HCT116 (cell line): ENCODE measurements around the gene NKX2-1. TPM values are rescaled to one million over a fixed set of nuclear protein-coding genes. Genes with fewer than 3 reads are reported as not detected.

ENCODE experiments used
- ATAC-seq: fragments of 200-7000 bp; cut with Tn5 transposase; 2 replicates; pipeline ENCODE4 v1.9.1; 2020; ENCODE audit warnings: mild to moderate bottlenecking, moderate library complexity
- BruUV-seq: library from RNA; stranded (reverse); fragments of 400-500 nt; replicated peaks from 2 replicates; lab custom pipeline; 2021; lab: Mats Ljungman, UMichigan
- CTCF ChIA-PET: fragments of 300-600 bp; sonication (Branson Sonifier 250); formaldehyde crosslinking; loops from one replicate; lab custom pipeline; 2021; ENCODE audit warnings: antibody characterized with exemption; lab: Charles Lee
- POLR2A ChIA-PET: fragments of 300-600, 350-600 bp; sonication (Branson Sonifier 250); formaldehyde crosslinking; loops from one replicate; lab custom pipeline; 2021; ENCODE audit warnings: antibody characterized with exemption; lab: Charles Lee
- RAD21 ChIA-PET, 2 experiments: fragments of 300-600 bp; sonication (Branson Sonifier 250); formaldehyde crosslinking; loops; one replicate each; lab custom pipeline; 2023; ENCODE audit warnings: low total read pairs in 2 of 2; ENCODE audit not compliant: uncharacterized antibody in 2 of 2, unreplicated experiment in 2 of 2, low non-redundant PET in 1 of 2; lab: Charles Lee
- DNase-seq: peaks from one replicate; pipeline ENCODE4 v3.0.0-alpha.2; 2010; ENCODE audit warnings: low read depth, low spot score
- H2AFZ ChIP-seq: fragments of 200-600 bp; shearing (Covaris generic), sonication (generic); 2 replicates; pipeline ENCODE4 v1.6.1; 2017; ENCODE audit warnings: low read depth, mixed run types, mixed read lengths, antibody characterized with exemption, low read length; ENCODE audit not compliant: poor library complexity, severe bottlenecking
- H3K27ac ChIP-seq: 2 replicates; pipeline ENCODE4 v1.5.1; 2012; ENCODE audit warnings: low read depth, low read length
- H3K27me3 ChIP-seq: fragments of 200-600 bp; sonication (generic); 2 replicates; pipeline ENCODE4 v1.6.1; 2016; ENCODE audit warnings: mixed run types, low read length, mixed read lengths; ENCODE audit not compliant: insufficient read depth
- H3K36me3 ChIP-seq, 2 experiments: fragments of 200-500 bp in 1 of 2; fragments of 200-600 bp in 1 of 2; sonication (Bioruptor generic) in 1 of 2; sonication (generic) in 1 of 2; 2 replicates each; pipeline versions ENCODE4 v1.5.1 to v1.6.1; 2014 to 2016; ENCODE audit warnings: low read length in 2 of 2, inconsistent platforms in 1 of 2, mixed read lengths in 1 of 2, mixed run types in 1 of 2; ENCODE audit not compliant: insufficient read depth in 2 of 2, control insufficient read depth in 1 of 2
- H3K4me1 ChIP-seq, 2 experiments: fragments of 200-600 bp in 1 of 2; sonication (generic) in 1 of 2; 2 replicates each; pipeline versions ENCODE4 v1.5.1 to v1.6.1; 2012 to 2017; ENCODE audit warnings: low read length in 2 of 2, inconsistent platforms in 1 of 2, mild to moderate bottlenecking in 1 of 2, mixed read lengths in 1 of 2, mixed run types in 1 of 2, moderate library complexity in 1 of 2; ENCODE audit not compliant: insufficient read depth in 2 of 2, control insufficient read depth in 1 of 2
- H3K4me2 ChIP-seq: fragments of 200-600 bp; sonication (generic); 2 replicates; pipeline ENCODE4 v1.6.1; 2017; ENCODE audit warnings: mixed run types, low read length, mixed read lengths
- H3K4me3 ChIP-seq, 2 experiments: fragments of 200-600 bp in 1 of 2; sonication (generic) in 1 of 2; replicated peaks in 1 of 2; 2 replicates each; pipeline ENCODE4 v1.5.1; 2011 to 2016; ENCODE audit warnings: low read length in 2 of 2, control low read depth in 1 of 2, low read depth in 1 of 2, mild to moderate bottlenecking in 1 of 2, mixed read lengths in 1 of 2, mixed run types in 1 of 2
- H3K79me2 ChIP-seq: fragments of 200-600 bp; sonication (generic); 2 replicates; pipeline ENCODE4 v1.6.1; 2017; ENCODE audit warnings: mild to moderate bottlenecking, mixed run types, low read length, moderate library complexity, mixed read lengths; ENCODE audit not compliant: insufficient read depth
- H3K9ac ChIP-seq: fragments of 200-600 bp; sonication (generic); 2 replicates; pipeline ENCODE4 v1.6.1; 2016; ENCODE audit warnings: low read length, mixed read lengths
- H3K9me2 ChIP-seq: fragments of 200-600 bp; sonication (generic), shearing (Covaris generic); 2 replicates; pipeline ENCODE4 v1.6.1; 2017; ENCODE audit warnings: mixed run types, mild to moderate bottlenecking, moderate library complexity; ENCODE audit not compliant: insufficient read depth
- H3K9me3 ChIP-seq, 2 experiments: fragments of 200-500 bp in 1 of 2; fragments of 200-600 bp in 1 of 2; sonication (Bioruptor generic) in 1 of 2; sonication (generic) in 1 of 2; 2 replicates each; pipeline ENCODE4 v1.6.1; 2014 to 2017; ENCODE audit warnings: low read length in 2 of 2, mixed read lengths in 2 of 2, inconsistent platforms in 1 of 2, low read depth in 1 of 2, mild to moderate bottlenecking in 1 of 2, mixed run types in 1 of 2, moderate library complexity in 1 of 2; ENCODE audit not compliant: control insufficient read depth in 1 of 2, insufficient read depth in 1 of 2
- H4K20me1 ChIP-seq: fragments of 200-600 bp; sonication (generic), shearing (Covaris generic); 2 replicates; pipeline ENCODE4 v1.6.1; 2017; ENCODE audit warnings: mixed run types, mild to moderate bottlenecking, moderate library complexity; ENCODE audit not compliant: insufficient read depth
- CBX3 ChIP-seq: IDR thresholded peaks from 2 replicates; pipeline ENCODE4 v1.6.1; 2012; ENCODE audit warnings: low read depth
- CEBPB ChIP-seq: IDR thresholded peaks from 2 replicates; pipeline ENCODE4 v1.6.1; 2012; ENCODE audit warnings: low read depth
- EGR1 ChIP-seq: IDR thresholded peaks from 2 replicates; pipeline ENCODE4 v1.6.1; 2012; ENCODE audit warnings: low read depth
- ELF1 ChIP-seq: IDR thresholded peaks from 2 replicates; pipeline ENCODE4 v1.6.1; 2012; ENCODE audit warnings: low read depth, borderline replicate concordance
- FOSL1 ChIP-seq: IDR thresholded peaks from 2 replicates; pipeline ENCODE4 v1.6.1; 2012; ENCODE audit warnings: low read depth
- POLR2A ChIP-seq: IDR thresholded peaks from 2 replicates; pipeline ENCODE4 v1.7.0; 2011; ENCODE audit warnings: borderline replicate concordance; ENCODE audit not compliant: insufficient read depth, insufficient read length; ENCODE audit errors: extremely low read depth
- SIN3A ChIP-seq: IDR thresholded peaks from 2 replicates; pipeline ENCODE4 v1.6.1; 2012; ENCODE audit warnings: low read depth
- SP1 ChIP-seq: IDR thresholded peaks from 2 replicates; pipeline ENCODE4 v1.6.1; 2012; ENCODE audit warnings: low read depth
- TCF7L2 ChIP-seq: IDR thresholded peaks from 2 replicates; pipeline ENCODE4 v1.7.0; 2011; ENCODE audit warnings: borderline replicate concordance, inconsistent platforms; ENCODE audit not compliant: insufficient read depth, insufficient read length; ENCODE audit errors: extremely low read depth
- YY1 ChIP-seq: IDR thresholded peaks from 2 replicates; pipeline ENCODE4 v1.6.1; 2011; ENCODE audit warnings: low read length, low read depth, moderate library complexity, mild to moderate bottlenecking; ENCODE audit not compliant: insufficient replicate concordance; ENCODE audit errors: extremely low read depth
- intact Hi-C: fragments of 100-400 bp; cut with micrococcal nuclease; formaldehyde crosslinking; loops from 2 replicates; pipeline ENCODE4 v1.10.0; 2022
- total RNA-seq: library from RNA; stranded (reverse); gene quantifications from one replicate; pipeline ENCODE4 v1.2.1, GENCODE V29; 2021; ENCODE audit not compliant: unreplicated experiment
- TF ChIP-seq, protein P1 (sequence below): IDR thresholded peaks from 2 replicates; pipeline ENCODE4 v1.6.1; 2012; ENCODE audit warnings: low read depth

Gene NKX2-1
- total RNA-seq, 1 experiment from 2014 or later = 0.84 TPM

DNA sequence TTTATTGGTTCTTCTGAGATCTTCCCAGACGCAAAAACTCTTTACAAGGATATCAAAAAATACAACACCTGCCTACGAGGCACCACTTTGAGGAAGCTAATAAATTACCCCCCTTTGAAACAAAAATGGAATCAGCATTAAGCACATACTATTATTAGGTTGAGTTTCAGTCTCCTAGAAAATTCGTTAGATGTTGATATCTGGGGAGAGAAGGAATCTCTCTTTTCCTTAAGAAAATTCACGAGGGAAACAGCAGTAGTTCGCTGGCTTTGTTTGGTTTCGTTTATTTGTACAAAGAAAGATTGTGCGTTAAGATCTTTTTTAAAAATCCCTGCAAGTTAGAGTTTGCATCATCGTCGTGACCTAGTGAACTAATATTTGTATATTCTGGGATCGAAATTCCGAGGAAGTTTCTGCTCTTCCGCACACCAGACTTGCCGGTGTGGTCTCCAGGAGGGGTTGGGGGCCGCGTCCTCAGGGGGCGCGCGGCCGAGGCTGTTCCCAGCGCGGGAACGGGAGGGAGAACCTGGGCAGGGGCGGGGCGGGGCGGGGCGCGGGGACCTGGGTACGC is 12.1 kb downstream of the NKX2-1 start:
- ChIA-PET POLR2A (no interaction called here), CTCF (no interaction called here)
- no peaks in the 10 kb centered on the region for H3K4me1 ChIP-seq

More for the DNA sequence above, 12.1 kb downstream of the NKX2-1 start:
- TF ChIP-seq YY1 (no peak), FOSL1 (no peak), ELF1 (no peak), TCF7L2 (no peak), SP1 (no peak), EGR1 (no peak), POLR2A (no peak), SIN3A (no peak), CEBPB (no peak), CBX3 (no peak)
- TF ChIP-seq, protein P1, sequence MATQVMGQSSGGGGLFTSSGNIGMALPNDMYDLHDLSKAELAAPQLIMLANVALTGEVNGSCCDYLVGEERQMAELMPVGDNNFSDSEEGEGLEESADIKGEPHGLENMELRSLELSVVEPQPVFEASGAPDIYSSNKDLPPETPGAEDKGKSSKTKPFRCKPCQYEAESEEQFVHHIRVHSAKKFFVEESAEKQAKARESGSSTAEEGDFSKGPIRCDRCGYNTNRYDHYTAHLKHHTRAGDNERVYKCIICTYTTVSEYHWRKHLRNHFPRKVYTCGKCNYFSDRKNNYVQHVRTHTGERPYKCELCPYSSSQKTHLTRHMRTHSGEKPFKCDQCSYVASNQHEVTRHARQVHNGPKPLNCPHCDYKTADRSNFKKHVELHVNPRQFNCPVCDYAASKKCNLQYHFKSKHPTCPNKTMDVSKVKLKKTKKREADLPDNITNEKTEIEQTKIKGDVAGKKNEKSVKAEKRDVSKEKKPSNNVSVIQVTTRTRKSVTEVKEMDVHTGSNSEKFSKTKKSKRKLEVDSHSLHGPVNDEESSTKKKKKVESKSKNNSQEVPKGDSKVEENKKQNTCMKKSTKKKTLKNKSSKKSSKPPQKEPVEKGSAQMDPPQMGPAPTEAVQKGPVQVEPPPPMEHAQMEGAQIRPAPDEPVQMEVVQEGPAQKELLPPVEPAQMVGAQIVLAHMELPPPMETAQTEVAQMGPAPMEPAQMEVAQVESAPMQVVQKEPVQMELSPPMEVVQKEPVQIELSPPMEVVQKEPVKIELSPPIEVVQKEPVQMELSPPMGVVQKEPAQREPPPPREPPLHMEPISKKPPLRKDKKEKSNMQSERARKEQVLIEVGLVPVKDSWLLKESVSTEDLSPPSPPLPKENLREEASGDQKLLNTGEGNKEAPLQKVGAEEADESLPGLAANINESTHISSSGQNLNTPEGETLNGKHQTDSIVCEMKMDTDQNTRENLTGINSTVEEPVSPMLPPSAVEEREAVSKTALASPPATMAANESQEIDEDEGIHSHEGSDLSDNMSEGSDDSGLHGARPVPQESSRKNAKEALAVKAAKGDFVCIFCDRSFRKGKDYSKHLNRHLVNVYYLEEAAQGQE = no peak
- no peak overlapping the region for H3K9ac ChIP-seq
- RAD21 ChIA-PET = no interaction called here
- no peak overlapping the region for H3K4me3 ChIP-seq
- H2AFZ ChIP-seq = no peak overlapping the region
- H3K9me2 ChIP-seq = no peaks in the 10 kb centered on the region
- H3K36me3 ChIP-seq = no peaks in the 10 kb centered on the region
- H3K4me2 ChIP-seq = no peak overlapping the region
- no peaks in the 10 kb centered on the region for H3K9me3 ChIP-seq
- no peak overlapping the region for H3K27ac ChIP-seq
- H3K27me3 ChIP-seq = peaks cover 34% of the 10 kb centered on the region
- no peak for ATAC-seq
- no peak for DNase-seq
- BruUV-seq = no TSS peak
- H3K79me2 ChIP-seq = no peaks in the 10 kb centered on the region
- H4K20me1 ChIP-seq = no peaks in the 10 kb centered on the region
- intact Hi-C loops = no loop called here
